Neural progenitor cell (in vitro differentiated cells): Measurements from ENCODE around the gene KPTN.

Experiments
- CTCF ChIP-seq: fragments of 200-600 bp; sonication (generic); IDR thresholded peaks from 2 replicates; pipeline ENCODE4 v1.5.1; 2017; ENCODE audit warnings: antibody characterized with exemption, mild to moderate bottlenecking
- EZH2phosphoT487 ChIP-seq: fragments of 200-600 bp; sonication (generic); IDR thresholded peaks from 2 replicates; pipeline ENCODE4 v1.6.1; 2017; ENCODE audit warnings: antibody characterized with exemption

GRCh38 chr19:47438793-47439220 is 45.2 kb downstream of the KPTN start:
- TF ChIP-seq CTCF, result no peak
- TF ChIP-seq EZH2phosphoT487, result no peak
